SH-SY5Y (cell line): Measurements from ENCODE around the gene ZNF124.

ENCODE experiments used
- GATA2 ChIP-seq: IDR thresholded peaks from 2 replicates; pipeline ENCODE4 v1.6.1; 2011; ENCODE audit warnings: mild to moderate bottlenecking, low read depth, low read length
- GATA3 ChIP-seq: IDR thresholded peaks from 2 replicates; pipeline ENCODE4 v1.6.1; 2011; ENCODE audit warnings: low read depth, mild to moderate bottlenecking, low read length, moderate library complexity

DNA sequence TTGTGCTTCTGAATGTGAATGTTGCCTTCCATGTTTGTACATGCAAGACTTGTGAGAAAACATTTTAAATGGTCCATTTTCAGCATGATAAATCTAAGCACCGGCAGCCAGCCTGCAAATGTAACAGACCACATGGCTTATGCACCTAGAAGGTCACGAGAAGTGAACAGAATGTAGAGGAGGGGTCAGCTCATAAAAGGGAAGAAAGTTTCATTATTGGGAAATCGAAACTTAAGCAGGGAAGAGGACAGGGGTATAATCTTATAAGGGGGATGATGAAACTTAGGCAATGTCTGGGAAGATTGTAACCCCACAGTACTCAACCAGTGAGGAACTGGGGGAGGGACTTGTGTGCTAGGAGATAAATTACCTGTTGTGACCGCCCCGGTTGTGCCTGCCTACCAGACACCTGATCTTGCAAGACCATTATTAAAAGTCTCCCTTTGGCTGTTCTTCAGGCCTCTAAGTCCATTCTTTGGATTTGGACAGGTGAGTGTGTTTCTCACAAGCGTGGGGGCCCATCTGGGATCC, 46.4 kb upstream of the ZNF124 start:
- TF ChIP-seq GATA2 (no peak), GATA3 (no peak)
